HG02970 (cell line): Measurements from ENCODE around the gene SRPK3.

Experiments
- ATAC-seq: cut with Tn5 transposase; IDR thresholded peaks from one replicate; pipeline ENCODE4 v1.9.1; 2021; ENCODE audit warnings: mild to moderate bottlenecking, moderate library complexity, moderate number of reproducible peaks; ENCODE audit not compliant: unreplicated experiment, low FRiP score

SRPK3 gene

DNA sequence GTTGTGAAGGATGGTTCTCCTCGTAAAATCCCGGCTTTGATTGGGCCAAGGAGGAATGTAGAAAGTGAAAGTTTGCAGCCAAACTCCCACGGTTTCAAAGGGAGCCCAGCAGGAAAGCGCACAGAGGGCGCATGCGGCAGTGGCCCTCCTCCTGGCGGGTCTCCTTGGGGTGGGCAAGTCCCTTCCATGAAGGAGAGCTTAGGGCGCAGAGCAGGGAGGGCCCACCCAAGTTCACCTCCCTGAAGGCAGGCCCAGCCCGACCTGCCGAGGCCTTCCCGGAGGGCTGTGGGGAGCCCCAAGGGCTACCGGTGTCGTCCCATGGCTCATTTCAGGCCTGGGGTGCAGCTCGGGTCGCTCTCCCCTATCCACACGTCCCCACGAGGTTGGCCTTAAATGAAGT is 47.5 kb downstream of the SRPK3 start:
- ATAC-seq: no peak

GRCh38 chrX:153828723-153829548 is 48.1 kb downstream of the SRPK3 start:
- no peak for ATAC-seq

GRCh38 chrX:153829549-153829798 is 48.6 kb downstream of the SRPK3 start:
- ATAC-seq: no peak

DNA sequence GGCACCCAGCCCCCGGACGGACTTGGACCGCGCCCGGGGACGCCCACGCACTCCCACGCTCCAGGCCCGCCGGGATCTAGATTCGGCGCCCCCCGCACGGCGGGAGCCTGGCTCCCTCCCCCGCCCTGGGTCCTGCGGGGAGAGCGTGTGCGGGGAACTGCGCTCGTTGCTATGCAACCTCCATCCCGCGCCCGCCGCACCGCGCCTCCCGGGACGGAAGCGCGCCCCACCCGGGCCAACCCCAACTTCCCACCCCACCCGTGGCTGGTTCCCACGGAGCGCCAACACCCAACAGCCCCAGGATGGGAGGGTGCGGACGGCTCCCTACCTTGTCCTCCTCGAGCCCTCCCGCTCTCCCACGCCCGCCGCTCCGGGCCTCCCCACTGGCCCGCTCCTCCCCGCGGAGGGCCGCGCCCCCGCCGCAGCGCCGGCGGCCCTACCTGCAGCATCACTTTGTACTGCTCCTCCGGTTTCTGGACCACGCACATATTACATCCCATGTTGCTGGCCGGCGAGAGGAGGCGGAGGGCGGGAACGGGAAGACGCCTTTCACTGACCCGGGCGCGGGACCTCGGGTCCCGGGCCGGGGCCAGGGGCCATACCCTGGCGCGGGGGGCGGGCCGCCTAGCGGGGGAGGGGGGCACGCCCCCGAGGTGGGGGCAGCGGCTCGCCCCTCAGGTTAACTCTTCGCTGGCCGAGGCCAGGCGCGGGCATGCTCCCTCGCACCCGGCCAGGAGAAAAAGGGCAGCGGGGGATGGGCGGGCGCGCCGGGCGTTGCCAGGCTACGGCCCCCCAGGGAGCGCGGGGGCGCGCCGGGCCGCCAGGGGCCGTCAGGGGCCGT is 49.2 kb downstream of the SRPK3 start, which contains the start of gene PDZD4:
PDZD4 (minus strand) TSS at position 746 of the 841 bp plus-strand sequence; CDS start at position 500, 246 bp downstream.
- no peak for ATAC-seq

DNA sequence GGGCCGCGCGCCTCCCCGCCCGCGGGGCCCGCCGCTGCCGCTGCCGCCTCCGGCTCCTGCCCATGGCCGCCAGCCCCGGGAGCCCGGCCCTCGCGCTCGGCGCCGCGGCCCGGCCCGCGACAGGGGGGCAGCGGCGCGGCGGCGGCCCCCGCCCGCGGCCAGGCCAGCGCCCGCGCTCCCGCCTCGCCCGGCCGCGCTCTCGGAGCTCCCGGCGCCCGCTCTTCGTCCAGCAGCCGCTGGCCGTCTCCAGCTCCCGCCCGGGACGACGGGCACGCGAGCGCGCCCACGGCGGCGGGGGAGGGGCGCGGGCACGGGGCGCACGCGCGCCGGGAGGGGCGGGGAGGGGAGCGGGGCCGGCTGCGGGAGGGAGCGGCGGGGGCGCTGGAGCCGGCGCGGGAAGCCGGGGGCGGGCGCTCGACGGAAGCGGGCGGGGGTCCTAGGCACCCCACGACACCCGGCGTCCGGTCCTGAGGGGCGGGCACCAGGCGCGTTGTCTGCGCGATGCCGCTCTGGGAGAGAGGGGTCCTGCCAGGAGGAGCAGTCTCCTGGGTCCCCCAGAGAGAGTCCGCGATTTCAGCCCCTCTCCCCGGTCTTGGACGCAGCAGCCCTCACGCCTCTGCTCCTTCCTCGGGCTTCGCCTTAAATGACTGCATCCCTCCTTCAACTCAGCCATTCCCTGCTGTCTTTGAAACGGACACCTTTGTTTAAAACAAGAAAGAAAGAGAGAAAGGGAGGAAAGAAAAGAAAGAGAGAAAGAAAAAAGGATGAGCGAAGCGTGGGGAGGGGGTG is 50.0 kb downstream of the SRPK3 start:
- ATAC-seq: no peak

DNA sequence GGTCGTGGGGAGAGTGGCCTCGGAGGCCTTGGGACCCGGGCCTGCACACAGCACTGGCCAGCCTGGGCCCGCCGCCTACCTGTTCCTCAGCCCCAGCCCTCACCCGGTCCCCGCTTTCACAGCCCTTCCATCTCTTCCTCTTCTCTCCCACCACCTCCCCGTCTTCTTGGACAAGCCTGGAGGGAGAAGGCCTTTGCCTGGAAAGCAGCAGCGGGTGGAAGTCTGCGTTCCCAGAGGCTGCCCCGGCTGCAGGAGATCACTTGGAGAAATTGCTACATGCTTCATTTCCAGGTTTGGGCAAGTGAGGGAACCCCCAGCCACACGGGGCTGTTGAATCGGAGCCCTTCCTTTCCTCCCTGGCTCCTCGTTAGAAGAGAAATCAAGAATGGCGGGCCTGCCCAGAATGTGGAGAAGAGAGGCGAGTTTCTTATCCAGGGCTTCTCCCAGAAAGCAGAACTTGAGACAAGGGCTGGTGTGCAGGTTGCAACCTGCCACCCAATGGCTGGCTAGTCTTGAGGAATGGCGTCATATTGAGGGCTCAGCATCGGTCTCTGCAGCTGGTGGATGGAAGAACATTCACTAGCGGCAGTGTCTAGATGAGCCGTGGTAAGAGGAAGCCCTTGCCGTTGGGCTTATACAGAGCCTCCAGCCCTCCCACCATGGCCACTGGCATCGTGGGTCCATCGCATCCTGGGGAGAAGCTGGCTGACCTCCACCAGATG is 50.7 kb downstream of the SRPK3 start:
- ATAC-seq: no peak

GRCh38 chrX:153832728-153833127 is 51.9 kb downstream of the SRPK3 start:
- no peak for ATAC-seq
